ENCODE results near the gene STARD10.
"Not testable (repeated sequence)": the region's sequence is repeated elsewhere in the genome, so short reads cannot be mapped to it uniquely, and the experiment has no call there.

The STARD10 gene

GRCh38 chr11:72793425-72794367 is at the start of gene STARD10:
Gene STARD10, minus strand, starts transcription at chr11:72794047. Its CDS starts 12,866 bp downstream, at chr11:72781181.
- DNase-seq = peak; percentile 94 to 95

GRCh38 chr11:72842653-72843330 is 48.9 kb upstream of the STARD10 start:
- DNase-seq = no peak

DNA sequence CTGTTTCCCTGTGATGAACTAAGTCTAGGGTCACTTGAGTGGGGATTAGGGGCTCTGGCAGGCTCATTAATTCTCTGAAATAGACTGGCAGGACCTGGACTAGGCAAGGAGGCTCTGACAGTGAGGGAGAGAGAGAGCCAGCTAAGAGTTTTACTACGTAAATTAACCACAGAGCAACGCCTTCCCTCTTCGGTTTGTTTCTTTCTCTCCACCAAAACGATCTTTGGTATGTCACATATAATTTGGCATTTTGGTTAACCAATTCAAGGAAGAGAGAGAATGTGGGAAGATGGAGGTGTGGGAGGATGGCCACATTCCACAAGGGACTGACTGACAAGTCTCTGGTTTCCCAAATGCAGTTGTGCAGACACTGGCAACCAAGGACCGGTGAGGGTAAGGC is 48.3 kb upstream of the STARD10 start:
- DNase-seq = no peak

- DNase-seq = no peak
These were observed 47.5 kb upstream of the STARD10 start for GRCh38 chr11:72841397-72841796.

- no peak for DNase-seq
These were observed 46.9 kb upstream of the STARD10 start for GRCh38 chr11:72840780-72841179.

DNA sequence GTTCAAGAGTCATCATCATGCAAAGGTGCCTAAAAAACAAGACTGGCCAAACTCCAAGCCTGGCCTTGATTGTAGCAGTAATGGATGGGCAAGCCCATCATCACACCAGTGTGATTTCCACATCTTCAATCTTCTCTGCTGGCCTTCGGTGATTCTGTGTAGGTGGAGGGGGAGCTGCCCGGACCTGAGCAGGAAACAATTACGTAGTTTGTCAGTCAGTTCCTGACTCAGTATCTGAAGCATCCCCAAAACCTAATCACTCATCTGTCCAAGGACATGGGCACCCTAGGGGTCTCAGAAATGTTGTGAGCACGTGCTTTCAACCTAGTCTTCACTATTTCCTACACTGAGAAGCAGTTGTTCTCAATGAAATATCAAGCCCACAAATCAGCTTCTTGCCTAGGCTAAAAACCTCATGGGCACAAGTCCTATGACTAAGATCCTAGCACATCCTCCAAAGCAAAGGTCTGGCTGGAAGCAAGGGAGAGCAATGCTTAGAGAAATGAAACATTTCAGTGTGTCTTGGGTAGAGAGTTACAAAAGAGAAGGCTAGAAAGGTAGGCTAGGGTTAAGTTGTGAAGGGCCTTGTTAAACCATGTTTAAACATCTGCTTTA is 45.0 kb upstream of the STARD10 start:
- DNase-seq = no peak

DNA sequence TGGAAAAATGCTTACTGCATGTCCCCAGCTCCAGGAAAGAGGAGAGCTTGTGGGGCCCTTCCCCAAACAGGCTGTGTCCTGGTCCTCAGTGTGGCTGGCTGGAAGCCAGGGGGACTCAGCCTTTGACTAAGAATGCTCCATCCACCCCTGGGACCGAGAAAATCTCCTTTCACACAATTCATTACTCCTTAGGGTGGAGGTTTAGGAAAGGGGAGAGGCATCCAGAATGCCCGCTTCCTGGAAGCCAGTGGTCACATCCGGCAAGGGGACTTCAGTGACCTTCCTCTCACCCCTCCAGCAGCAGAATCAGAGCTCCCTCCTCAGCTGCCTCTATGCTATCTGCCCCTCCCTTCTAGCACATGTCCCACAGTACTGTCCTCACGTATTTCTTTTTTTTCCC is 42.3 kb upstream of the STARD10 start:
- no peak for DNase-seq

GRCh38 chr11:72834905-72835304 is 41.1 kb upstream of the STARD10 start:
- no peak for DNase-seq

- no peak for DNase-seq
These were observed 40.1 kb upstream of the STARD10 start for GRCh38 chr11:72833811-72834493.

GRCh38 chr11:72833083-72833733 is 39.4 kb upstream of the STARD10 start:
- DNase-seq = no peak

DNA sequence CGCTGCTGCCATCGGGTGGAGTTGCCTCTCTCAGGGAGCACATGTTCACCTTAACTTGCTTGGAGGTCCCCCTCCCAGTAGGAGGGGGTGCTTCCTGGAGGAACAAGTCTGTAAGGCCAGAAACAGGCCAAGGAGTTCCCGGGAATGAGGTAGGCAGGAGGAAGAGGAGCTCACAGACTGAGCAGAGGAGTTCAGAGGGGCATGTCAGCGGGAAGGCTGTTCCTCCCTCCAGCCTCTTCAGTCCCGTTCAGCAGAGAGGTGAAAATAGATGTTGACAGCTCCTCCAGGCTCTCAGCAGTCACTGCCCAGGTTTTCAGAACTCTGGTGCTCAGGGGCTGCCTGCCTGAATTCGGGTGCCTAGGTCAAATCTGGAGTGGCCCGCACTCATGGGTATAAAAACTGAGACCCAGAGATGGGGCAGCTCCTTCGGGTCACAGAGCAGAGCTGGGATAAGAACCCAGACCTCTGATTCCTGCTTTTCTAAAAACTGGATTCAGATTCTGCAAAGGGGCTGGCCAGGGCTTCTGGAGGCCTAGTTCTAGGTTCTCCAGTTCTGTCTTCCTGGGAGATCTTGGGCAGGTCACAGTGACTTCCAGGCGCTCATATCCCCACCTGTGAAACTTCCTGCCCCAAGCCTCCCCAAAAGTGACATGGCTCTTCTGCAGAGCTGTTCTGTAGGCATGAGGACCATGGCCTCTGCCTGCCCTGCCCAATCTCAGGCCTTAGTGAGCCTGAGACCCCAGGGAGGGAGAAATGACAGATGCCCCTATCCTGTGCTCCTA is 38.6 kb upstream of the STARD10 start:
- no peak for DNase-seq

DNA sequence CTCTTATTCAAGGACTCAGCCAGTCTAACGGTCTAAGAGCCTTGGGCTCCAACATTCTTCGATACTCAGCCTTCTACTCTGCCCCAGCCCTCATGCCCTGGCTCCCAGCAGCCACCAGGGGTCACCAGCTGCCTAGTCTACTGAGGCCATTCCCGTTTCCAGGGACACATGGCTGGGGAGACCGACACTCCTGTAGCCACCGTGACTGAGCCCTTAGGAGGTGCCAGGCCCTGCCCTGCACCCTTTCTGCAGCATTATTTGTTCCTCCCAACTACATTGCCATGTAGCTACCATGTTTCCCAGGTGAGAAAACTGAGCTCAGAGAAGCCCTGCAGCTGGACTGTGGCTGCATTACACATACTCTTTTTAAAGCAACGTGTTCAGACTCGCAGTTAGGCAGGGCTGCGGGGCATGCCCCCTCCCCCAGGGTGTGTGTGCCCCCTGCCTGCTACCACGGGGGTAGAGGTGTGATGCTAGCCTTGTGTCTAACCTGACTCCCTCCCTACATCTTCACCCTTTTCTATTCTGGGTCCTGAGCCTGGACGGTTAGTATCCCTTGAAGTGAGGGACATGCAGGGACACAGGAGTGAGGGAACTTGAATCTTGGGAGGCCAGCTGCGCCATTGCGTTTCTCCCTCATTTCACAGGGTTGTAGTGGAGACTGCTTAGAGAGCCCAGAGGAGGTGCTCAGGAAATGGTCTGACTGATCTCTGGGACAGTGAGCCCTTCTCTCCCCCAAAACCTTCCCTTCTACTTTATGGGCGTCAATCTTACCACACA is 37.9 kb upstream of the STARD10 start:
- DNase-seq = peak; percentile 71 to 72

- no peak for DNase-seq
These were observed 36.2 kb upstream of the STARD10 start for GRCh38 chr11:72829884-72830533.

- peak in 1 of 2 experiments; percentile 12 for DNase-seq
These were observed 35.3 kb upstream of the STARD10 start for GRCh38 chr11:72829178-72829577.

GRCh38 chr11:72828692-72829101 is 34.9 kb upstream of the STARD10 start:
- DNase-seq = no peak

- DNase-seq = no peak
These were observed 34.3 kb upstream of the STARD10 start for GRCh38 chr11:72828081-72828567.

DNA sequence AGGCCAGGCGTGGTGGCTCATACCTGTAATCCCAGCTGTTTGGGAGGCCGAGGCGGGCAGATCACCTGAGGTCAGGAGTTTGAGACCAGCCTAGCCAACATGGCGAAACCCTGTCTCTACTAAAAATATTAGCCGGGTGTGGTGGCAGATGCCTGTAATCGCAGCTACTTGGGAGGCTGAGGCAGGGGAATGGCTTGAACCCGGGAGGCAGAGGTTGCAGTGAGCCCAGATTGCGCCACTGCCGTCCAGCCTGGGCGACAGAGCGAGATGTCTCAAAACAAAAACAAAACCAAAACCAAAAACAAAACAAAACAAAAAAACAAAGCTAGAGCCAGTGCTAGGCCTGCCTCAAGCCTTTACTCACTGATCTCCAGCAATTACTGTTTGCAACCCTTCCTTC is 33.8 kb upstream of the STARD10 start:
- not testable (repeated sequence) for DNase-seq

GRCh38 chr11:72826942-72827480 is 33.2 kb upstream of the STARD10 start:
- no peak for DNase-seq

DNA sequence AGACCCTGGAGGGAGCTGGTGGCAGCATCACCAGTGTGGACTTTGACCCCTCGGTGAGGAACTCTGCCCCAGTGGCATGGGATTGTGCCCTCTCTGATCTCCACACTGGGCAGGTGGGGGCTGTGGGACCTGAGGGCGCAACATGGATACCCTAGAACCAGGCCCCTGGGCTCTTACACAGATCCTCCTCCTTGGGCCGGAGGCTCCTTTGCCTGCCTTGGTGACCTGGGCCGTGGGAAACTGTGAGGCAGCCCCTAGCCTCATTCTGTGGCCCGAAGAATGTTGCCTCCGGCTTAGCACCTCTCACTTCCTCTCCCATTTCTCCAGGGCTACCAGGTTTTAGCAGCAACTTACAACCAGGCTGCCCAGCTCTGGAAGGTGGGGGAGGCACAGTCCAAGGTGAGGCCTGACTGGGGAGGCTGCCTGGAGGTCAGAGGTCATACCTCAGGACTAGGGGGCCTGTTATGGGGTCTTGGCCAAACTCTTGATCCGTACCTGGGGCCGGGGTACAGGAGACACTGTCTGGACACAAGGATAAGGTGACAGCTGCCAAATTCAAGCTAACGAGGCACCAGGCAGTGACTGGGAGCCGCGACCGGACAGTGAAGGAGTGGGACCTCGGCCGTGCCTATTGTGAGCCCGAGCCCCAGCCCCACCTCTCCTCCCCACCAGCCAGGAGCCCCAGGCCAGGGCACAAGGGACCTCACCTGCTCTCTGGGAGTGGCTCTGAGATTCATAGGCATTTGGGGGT is 32.5 kb upstream of the STARD10 start:
- no peak for DNase-seq

Measured in activated T-cell treated with anti-CD3 and anti-CD28 coated beads, Interleukin-2, amount 50 U/mL, for 48 hours (primary cell).